ACC112 (cell line): ENCODE data around the gene CGN.
A peak's percentile ranks its signal among the peaks of the same experiment; 100 is the strongest.

Experiments used
- H2AFZ ChIP-seq: fragments of 200-600 bp; sonication (generic); one replicate; pipeline ENCODE4 v1.6.0; 2017; ENCODE audit warnings: antibody characterized with exemption, low read length; ENCODE audit not compliant: unreplicated experiment
- H3K27ac ChIP-seq: fragments of 200-600 bp; sonication (generic); 2 replicates; pipeline ENCODE4 v1.5.1; 2014; ENCODE audit warnings: low read depth, mild to moderate bottlenecking, antibody characterized with exemption, low read length, moderate library complexity
- H3K27me3 ChIP-seq: fragments of 200-600 bp; sonication (generic); 2 replicates; pipeline ENCODE4 v1.6.1; 2014; ENCODE audit warnings: mild to moderate bottlenecking, antibody characterized with exemption, low read length, moderate library complexity, mixed read lengths; ENCODE audit not compliant: insufficient read depth
- H3K36me3 ChIP-seq: fragments of 200-600 bp; sonication (generic); 2 replicates; pipeline ENCODE4 v1.6.1; 2016; ENCODE audit warnings: mild to moderate bottlenecking, antibody characterized with exemption, low read length, moderate library complexity, mixed read lengths; ENCODE audit not compliant: insufficient read depth
- H3K4me1 ChIP-seq: fragments of 200-600 bp; sonication (generic); one replicate; pipeline ENCODE4 v1.6.1; 2016; ENCODE audit warnings: low read length, mixed read lengths; ENCODE audit not compliant: insufficient read depth, unreplicated experiment, control insufficient read depth
- H3K4me3 ChIP-seq: fragments of 200-600 bp; sonication (generic); 2 replicates; pipeline ENCODE4 v1.5.1; 2014; ENCODE audit warnings: mild to moderate bottlenecking, low read depth, low read length
- H3K79me2 ChIP-seq: fragments of 200-600 bp; sonication (generic); one replicate; pipeline ENCODE4 v1.6.0; 2016; ENCODE audit warnings: low read length; ENCODE audit not compliant: control insufficient read depth, unreplicated experiment, insufficient read depth

Gene CGN

GRCh38 chr1:151547900-151548230, 36.7 kb downstream of the CGN start:
- Histone ChIP-seq H3K79me2 (peaks cover 23% of the 10 kb centered on the region), H3K4me3 (peak overlapping the region; percentile 59; the same call in 1 of the 2 replicates), H3K27ac (peak overlapping the region; percentile 28), H2AFZ (no peak overlapping the region), H3K27me3 (no peaks in the 10 kb centered on the region), H3K4me1 (peaks cover 39% of the 10 kb centered on the region), H3K36me3 (no peaks in the 10 kb centered on the region)

- Histone ChIP-seq H3K79me2 (peaks cover 21% of the 10 kb centered on the region), H3K4me3 (no peak overlapping the region), H3K27ac (no peak overlapping the region), H3K36me3 (no peaks in the 10 kb centered on the region), H3K4me1 (peaks cover 42% of the 10 kb centered on the region), H2AFZ (no peak overlapping the region), H3K27me3 (no peaks in the 10 kb centered on the region)
Observed at GRCh38 chr1:151549199-151549598, 38.0 kb downstream of the CGN start.

GRCh38 chr1:151553659-151554058, 42.5 kb downstream of the CGN start:
- Histone ChIP-seq H2AFZ (no peak overlapping the region), H3K4me3 (no peak overlapping the region), H3K27ac (no peak overlapping the region), H3K4me1 (peaks cover 12% of the 10 kb centered on the region), H3K27me3 (no peaks in the 10 kb centered on the region), H3K36me3 (no peaks in the 10 kb centered on the region), H3K79me2 (peaks cover 17% of the 10 kb centered on the region)

- H2AFZ ChIP-seq, result no peak overlapping the region
- H3K27ac ChIP-seq, result no peak overlapping the region
- H3K79me2 ChIP-seq, result peaks cover 11% of the 10 kb centered on the region
Observed at GRCh38 chr1:151556052-151556451, 44.9 kb downstream of the CGN start.

GRCh38 chr1:151562661-151563060, 51.5 kb downstream of the CGN start:
- Histone ChIP-seq H3K36me3 (no peaks in the 10 kb centered on the region), H3K4me1 (peaks cover 3% of the 10 kb centered on the region), H2AFZ (no peak overlapping the region), H3K27ac (no peak overlapping the region), H3K79me2 (peaks cover 4% of the 10 kb centered on the region), H3K4me3 (no peak overlapping the region), H3K27me3 (no peaks in the 10 kb centered on the region)

More at GRCh38 chr1:151556052-151556451, 44.9 kb downstream of the CGN start:
- Histone ChIP-seq H3K27me3 (no peaks in the 10 kb centered on the region), H3K4me1 (peaks cover 7% of the 10 kb centered on the region), H3K4me3 (no peak overlapping the region), H3K36me3 (no peaks in the 10 kb centered on the region)

- Histone ChIP-seq H3K27me3 (no peaks in the 10 kb centered on the region), H2AFZ (no peak overlapping the region), H3K79me2 (peaks cover 4% of the 10 kb centered on the region), H3K27ac (no peak overlapping the region), H3K4me3 (no peak overlapping the region), H3K4me1 (peaks cover 9% of the 10 kb centered on the region), H3K36me3 (0 out of 2 replicates have a peak, but pooled peaks cover 4% of the 10 kb centered on the region)
Observed at GRCh38 chr1:151563376-151563775, 52.2 kb downstream of the CGN start.

GRCh38 chr1:151565502-151566189, 54.5 kb downstream of the CGN start:
- no peaks in the 10 kb centered on the region for H3K27me3 ChIP-seq
- H3K79me2 ChIP-seq, result no peaks in the 10 kb centered on the region
- no peak overlapping the region for H3K27ac ChIP-seq
- H3K4me1 ChIP-seq, result peaks cover 14% of the 10 kb centered on the region
- H3K4me3 ChIP-seq, result no peak overlapping the region
- no peak overlapping the region for H2AFZ ChIP-seq
- peaks cover 9% of the 10 kb centered on the region; the same call in 1 of the 2 replicates for H3K36me3 ChIP-seq

- Histone ChIP-seq H3K4me3 (no peak overlapping the region), H3K36me3 (peaks cover 9% of the 10 kb centered on the region; the same call in 1 of the 2 replicates), H3K27me3 (no peaks in the 10 kb centered on the region), H2AFZ (no peak overlapping the region), H3K27ac (no peak overlapping the region), H3K4me1 (peaks cover 14% of the 10 kb centered on the region), H3K79me2 (no peaks in the 10 kb centered on the region)
Observed at GRCh38 chr1:151568626-151569088, 57.5 kb downstream of the CGN start.

- Histone ChIP-seq H3K27ac (no peak overlapping the region), H2AFZ (no peak overlapping the region), H3K27me3 (no peaks in the 10 kb centered on the region), H3K36me3 (peaks cover 9% of the 10 kb centered on the region; the same call in 1 of the 2 replicates), H3K4me1 (peaks cover 31% of the 10 kb centered on the region), H3K79me2 (no peaks in the 10 kb centered on the region), H3K4me3 (no peak overlapping the region)
Observed at GRCh38 chr1:151570819-151571218, 59.6 kb downstream of the CGN start.

GRCh38 chr1:151574575-151575529, 63.7 kb downstream of the CGN start:
- no peaks in the 10 kb centered on the region for H3K79me2 ChIP-seq
- no peaks in the 10 kb centered on the region for H3K36me3 ChIP-seq
- peak overlapping the region; percentile 11 for H2AFZ ChIP-seq
- H3K27me3 ChIP-seq, result no peaks in the 10 kb centered on the region
- H3K27ac ChIP-seq, result peak overlapping the region; percentile 67
- no peak overlapping the region for H3K4me3 ChIP-seq
- H3K4me1 ChIP-seq, result peaks cover 30% of the 10 kb centered on the region
